Amniotic epithelial cell (primary cell): Measurements from ENCODE around the gene PLEK2.
"Not testable (repeated sequence)": the region's sequence is repeated elsewhere in the genome, so short reads cannot be mapped to it uniquely, and the experiment has no call there.

Source experiments
- DNase-seq: peaks from one replicate; pipeline ENCODE4 v3.0.0-alpha.2; 2010; ENCODE audit warnings: low read depth

Gene PLEK2

GRCh38 chr14:67411820-67412421 lies at the start of gene PLEK2:
TSS of gene PLEK2 (minus strand) at chr14:67412165. CDS start at chr14:67412059, 106 bp downstream.
- DNase-seq, result peak; percentile 32

DNA sequence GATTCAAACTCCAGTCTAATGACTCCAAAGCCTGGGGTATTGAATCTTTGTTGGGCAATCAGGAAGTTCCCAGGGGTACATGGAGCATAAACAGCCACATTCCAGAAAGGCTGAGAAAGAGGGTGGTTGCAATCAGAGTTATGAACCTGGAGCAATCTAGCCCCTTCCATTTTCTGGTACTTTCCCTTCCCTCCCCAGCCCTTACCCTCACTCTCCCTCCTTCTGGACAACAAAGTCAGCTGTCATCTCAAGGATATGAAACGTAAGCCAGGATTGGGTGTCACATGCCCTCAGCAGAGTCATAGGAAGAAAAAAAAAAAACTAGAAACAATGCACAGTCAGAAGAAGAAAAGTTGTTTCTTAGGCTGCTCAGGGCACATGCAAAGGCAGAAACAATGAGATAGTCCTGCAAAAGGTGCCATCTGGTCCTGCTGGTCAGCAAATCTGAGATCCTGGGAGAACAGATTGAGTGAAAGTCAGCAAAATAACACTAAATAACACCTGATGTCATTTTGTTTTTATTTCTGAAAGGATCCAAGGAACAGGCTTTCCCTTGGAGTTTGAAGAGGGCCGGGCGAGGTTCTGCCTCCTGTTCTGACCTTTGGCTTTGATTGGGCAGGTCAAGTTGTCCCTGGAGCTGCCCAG lies 49.5 kb upstream of the PLEK2 start:
- peak; percentile 91 for DNase-seq

GRCh38 chr14:67459336-67459735 lies 47.4 kb upstream of the PLEK2 start:
- no peak for DNase-seq

DNA sequence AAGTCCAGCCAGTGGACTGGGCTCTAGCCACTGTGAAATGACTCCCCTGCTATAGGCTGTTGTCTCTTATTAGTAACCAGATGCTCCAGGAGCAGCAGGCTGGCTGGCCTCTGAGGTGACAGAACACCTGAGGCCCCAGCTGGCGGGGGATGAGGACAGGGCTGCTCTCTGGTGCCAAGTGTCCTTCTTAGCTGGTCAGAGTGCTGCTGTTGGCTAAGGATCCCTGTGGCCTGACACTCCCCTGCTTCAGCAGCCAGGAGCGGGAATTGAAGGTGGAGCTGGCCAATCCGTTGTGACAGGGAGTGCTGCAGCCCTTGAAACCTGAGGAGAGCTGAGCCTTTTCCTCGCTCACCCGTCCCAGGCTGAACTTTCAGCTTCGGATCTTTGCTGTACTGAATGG lies 45.8 kb upstream of the PLEK2 start:
- no peak for DNase-seq

- DNase-seq, result no peak
These were observed 44.8 kb upstream of the PLEK2 start for GRCh38 chr14:67456732-67457131.

DNA sequence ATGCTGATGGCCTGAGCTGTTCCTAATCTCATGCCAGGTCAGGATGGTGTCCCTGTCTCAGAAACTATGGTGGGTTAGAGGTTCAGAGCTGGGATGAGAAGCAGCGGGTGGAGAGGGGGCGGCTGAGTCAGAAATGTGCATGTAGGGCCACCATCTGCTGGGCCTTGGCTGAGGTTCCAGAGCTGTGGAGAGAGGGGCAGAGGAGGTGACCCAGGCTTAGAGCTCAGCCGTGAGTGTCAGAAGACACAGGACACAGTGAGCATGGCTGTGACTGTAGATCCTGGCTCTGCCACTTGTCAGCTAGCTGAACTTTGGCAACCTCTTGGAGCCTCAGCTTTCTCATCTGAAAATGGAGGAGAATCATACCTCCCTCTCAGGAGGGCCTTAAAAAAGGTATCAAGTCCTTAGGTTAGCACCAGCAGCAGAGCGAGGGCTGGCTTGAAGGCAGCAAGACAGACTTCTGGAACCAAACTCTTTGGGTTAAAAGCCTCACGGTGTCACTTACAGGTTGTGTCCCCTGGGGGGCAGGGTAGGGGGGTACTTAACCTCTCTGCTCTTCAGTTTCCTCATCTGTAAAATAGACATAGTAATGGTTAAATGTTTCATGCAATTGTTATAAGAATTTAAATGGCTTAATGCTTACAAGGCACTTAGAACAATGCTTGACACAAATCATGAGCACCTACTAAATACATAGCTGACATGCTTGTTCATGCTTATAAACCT lies 41.8 kb upstream of the PLEK2 start:
- no peak for DNase-seq

- not testable (repeated sequence) for DNase-seq
These were observed 39.7 kb upstream of the PLEK2 start for GRCh38 chr14:67451667-67452066.

DNA sequence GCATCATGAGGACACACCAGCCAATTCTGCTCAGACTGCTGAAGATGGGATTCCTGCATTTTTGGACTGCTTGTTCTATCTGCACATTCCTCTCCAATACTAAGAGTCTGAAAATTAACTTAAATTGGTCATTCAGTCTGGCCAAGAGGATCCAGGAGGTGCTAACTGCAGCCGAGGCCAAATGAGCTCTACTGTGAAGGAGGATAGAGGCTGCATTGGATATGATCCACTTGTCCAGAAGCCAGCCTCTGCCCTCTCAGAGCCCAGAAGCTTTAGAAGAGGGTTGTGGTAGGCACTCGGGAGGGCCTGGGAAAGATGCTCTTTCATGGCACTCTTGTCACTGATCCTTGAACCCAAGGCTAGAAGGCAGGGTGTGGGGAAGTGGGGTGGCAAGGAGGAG lies 37.1 kb upstream of the PLEK2 start:
- DNase-seq, result no peak

GRCh38 chr14:67447033-67447381 lies 35.0 kb upstream of the PLEK2 start:
- DNase-seq, result no peak

GRCh38 chr14:67446371-67447032 lies 34.5 kb upstream of the PLEK2 start:
- DNase-seq, result no peak

GRCh38 chr14:67444395-67444794 lies 32.4 kb upstream of the PLEK2 start:
- no peak for DNase-seq

DNA sequence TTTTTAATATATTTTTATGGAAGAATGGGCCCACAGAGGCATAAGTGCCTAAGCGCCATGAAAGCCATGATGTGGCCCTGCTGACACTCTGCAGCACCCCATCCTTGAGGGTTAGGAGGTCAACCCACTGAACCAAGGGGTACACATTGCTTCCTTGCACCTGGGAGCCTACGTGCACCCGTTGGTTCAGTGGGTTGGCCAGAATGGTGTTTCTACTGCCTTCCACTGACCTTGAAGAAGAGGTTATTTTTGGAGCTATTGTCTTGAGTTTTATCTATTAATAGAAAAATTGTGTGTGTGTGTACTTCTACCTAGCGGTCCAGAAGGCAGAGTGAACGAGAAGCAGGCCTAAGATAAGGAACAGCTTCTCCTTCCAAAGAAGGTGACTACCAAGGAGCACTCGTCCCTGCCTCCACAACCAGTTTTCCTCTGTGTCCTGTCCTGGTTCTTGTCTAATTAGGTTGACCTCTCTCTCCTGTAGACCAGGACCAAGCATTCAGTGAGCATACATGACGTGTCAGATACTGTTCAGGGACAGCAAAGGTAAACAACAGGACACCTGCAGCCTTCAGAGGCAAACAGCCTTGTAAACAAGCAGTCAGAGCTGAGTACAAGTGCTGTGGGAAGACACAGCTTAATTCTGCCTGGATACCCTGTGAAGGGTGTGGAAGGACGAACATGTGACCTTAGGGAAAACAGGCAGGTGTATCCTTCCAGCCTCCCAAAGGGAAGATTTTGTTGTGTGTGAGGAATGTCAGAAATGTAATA lies 30.4 kb upstream of the PLEK2 start:
- DNase-seq, result no peak

GRCh38 chr14:67441672-67442071 lies 29.7 kb upstream of the PLEK2 start:
- DNase-seq, result no peak

GRCh38 chr14:67441256-67441655 lies 29.3 kb upstream of the PLEK2 start:
- no peak for DNase-seq

- DNase-seq, result no peak
These were observed 28.5 kb upstream of the PLEK2 start for GRCh38 chr14:67440513-67440912.

GRCh38 chr14:67438969-67439368 lies 27.0 kb upstream of the PLEK2 start:
- DNase-seq, result no peak

- no peak for DNase-seq
These were observed 24.3 kb upstream of the PLEK2 start for GRCh38 chr14:67436006-67436866.

- no peak for DNase-seq
These were observed 23.6 kb upstream of the PLEK2 start for GRCh38 chr14:67435603-67436002.

GRCh38 chr14:67432050-67432564 lies 20.1 kb upstream of the PLEK2 start:
- DNase-seq, result peak; percentile 48

DNA sequence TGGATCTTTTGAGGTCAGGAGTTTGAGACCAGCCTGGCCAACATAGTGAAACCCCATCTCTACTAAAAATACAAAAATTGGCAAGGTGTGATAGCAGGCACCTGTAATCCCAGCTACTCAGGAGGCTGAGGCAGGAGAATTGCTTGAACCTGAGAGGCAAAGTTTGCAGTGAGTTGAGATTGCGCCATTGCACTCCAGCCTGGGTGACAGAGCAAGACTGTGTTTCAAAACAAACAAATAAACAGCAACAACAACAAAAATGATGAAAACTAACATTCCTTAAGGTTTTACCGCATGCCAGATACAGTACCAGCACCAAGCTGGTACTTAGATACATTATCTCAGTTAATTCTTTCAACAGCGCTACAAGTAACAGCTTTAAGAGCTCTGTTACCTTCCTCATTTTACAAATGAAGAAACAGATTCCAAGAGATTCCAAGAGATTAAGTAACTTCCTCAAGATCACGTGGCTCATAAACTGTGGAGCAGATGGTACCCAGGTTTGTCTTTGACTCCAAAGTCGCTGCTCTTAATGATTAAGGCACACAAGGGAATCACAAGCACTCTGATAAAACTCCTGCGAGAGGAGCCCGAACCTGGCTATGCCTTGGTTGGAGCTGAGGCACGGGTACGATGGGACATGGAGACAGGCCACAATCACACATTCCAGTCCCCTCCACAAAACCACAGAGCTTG lies 17.7 kb upstream of the PLEK2 start:
- peak; percentile 76 for DNase-seq
